GM21447 (cell line): ENCODE measurements around the gene GZMA.

Experiments used
- ATAC-seq: cut with Tn5 transposase; IDR thresholded peaks from one replicate; pipeline ENCODE4 v1.9.1; 2021; ENCODE audit not compliant: unreplicated experiment

The GZMA gene

DNA sequence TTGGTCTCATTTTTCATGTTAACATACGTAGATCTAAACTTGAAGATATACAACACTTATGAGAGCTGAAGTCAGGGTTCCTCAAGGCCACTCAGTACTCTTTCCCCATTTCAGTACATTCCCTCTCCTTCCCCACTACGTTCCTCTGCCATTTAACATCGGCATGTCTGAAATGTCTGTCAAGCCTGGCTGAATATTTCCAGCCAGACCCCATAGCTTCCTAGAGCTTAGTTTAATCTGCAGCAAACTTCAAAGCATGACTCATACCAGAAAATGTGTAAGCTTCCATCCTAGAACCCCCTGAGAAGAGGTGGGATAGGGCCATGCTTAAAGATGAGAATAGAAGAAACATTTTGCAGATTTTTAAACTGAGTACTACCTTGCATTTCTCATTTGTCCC, 6.2 kb downstream of the GZMA start:
- no peak for ATAC-seq

DNA sequence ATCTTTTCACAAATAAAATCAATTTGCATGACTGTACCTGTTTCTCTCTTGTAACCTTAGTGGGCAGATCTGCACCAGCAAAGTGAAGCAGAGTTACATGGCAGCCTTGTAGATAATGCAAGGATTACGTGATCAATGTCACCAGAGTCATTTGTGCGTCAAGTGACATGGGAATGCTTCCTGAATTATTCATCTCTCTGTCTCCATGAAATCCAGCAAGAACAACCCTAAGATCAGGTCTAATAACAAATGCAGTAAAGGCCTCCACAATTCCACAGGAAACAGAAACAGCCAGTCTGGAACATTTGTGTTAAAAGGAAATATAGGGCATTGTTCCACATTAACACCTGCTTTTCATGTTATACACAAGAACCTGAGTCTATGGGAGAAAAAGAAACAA, 7.8 kb downstream of the GZMA start:
- ATAC-seq: no peak

DNA sequence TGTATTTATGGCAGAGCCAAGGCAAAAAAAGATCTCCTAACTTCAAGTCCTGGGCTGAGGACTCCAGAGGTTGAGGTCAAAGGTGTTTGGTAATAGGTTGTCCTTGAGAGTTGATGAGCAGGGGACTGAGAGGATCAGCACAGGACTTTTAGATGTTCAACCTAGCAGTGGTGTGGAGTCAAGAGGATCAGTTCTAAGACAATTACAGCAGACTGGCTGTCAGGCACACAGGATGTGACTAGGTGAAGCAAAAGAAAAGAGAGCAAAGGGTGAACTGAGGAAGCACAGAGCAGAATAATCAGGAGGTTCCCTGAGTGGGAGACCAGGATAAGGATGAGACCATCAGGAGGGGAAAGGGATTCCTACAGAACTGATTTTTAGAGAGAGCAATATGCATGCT, 10.9 kb downstream of the GZMA start:
- no peak for ATAC-seq

- no peak for ATAC-seq
These were observed 11.6 kb downstream of the GZMA start for GRCh38 chr5:55114061-55114460.

- no peak for ATAC-seq
These were observed 20.9 kb downstream of the GZMA start for GRCh38 chr5:55123365-55123764.

DNA sequence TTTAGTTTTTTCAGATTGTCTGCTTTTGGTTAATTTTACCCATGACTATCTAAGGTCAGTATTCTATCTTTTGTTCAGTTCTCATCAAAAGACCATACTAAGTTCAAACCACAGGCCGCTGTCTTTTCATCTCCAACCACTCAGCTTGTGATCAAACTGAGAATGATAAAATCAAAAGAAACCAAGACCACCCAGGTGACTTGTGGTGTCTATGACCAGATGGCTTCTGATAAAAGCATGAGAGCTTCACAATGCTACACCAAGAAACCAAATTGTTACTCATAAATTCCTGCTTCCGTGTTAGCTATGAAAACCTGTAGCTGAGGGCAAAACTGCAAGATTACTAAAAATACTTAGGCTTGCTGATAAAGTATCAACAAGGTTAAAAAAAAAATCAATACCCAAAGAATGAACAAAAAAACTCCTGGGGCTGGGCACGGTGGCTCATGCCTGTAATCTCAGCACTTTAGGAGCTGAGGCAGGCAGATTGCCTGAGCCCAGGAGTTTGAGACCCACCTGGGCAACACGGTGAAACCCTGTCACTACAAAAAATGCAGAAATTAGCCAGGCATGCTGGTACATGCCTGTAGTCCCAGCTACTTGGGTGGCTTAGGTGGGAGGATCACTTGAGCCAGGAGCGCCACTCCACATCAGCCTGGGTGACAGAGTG, 31.7 kb downstream of the GZMA start:
- ATAC-seq: no peak

- no peak for ATAC-seq
These were observed 34.1 kb downstream of the GZMA start for GRCh38 chr5:55136521-55136920.

DNA sequence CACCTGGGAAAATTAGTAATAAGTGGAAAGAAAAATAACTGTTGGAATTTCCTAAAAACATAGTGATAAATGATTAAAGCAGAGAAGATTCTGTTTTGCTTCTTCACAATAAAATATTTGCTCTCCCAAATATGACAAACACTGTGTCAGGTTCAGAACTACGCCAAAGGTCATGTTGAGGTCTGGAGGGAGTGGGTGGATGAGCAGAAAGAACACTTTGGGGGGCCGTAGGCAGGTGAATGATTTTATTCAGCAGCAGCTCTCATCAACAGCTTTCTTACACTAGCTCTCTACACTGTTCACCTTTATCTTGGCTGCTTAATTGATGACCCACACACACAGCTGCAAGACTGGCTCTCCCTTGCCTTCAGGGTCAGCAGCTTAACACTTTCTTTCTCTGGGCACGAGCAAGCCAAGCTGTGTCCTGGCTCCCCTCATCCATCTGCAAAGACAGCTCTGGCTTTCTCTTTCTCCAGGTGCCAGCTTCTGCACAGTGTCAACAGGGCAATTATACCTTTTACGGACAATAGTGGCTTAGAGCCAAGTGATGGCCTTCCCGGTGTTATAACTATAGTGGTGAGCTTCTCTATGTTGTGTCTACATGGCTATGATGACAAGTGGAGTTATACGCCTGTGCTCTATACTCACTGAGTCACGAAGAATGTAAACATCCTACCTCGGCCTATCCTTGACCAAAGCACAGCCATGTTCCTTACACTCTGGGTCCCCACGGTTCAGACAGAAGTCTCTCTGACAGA, 38.6 kb downstream of the GZMA start:
- ATAC-seq: no peak

DNA sequence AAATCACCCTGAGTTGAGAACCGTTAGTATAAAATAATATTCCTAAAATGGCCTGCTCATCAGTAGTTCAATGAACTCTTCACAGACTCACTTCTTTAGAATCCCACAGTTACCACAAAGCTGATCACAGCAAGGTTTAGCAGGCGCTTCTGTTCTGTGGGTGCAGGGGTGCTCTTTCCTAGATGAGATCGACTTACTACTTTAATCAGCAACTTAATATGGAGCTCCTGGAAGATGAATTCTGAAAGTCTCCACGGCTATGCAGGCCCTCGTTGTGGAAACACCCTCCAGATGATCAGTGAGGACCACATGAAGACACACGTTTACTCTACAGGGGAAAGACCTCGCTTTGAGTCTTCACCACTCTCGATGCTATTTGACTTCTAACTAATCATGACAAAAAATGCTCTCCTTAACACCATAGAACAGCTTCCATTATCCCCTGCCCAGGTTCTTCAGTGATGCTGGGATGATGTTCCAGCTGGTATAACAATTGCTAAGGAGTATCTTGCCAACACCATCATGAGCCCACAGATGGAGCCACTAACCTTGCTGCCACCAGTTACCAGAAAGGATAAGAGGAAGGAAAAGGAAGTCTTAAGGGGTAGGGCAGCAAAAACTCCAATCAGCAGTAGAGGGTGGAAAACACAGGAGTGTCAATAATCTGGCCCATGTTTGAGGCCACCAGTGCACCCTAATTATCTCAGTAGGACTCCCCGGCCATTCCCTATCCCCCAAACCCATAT, 39.7 kb downstream of the GZMA start:
- ATAC-seq: no peak

DNA sequence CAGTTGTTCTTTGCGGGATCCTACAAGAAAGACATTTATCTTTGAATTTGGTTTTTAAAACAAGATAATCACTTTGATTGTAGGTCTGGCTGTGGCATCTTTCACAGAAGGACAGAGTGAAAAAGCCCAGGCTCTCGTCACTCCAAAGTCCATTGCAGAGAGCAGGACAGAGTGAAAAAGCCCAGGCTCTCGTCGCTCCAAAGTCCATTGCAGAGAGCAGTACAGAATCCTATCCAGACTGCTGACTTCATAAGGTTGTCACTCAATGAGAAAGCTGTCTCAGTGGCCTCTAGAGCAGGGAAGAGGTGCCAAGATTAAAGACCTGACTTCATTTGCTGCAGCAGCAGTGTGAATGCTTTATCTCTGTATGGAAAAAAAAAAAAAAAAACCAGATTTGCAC, 41.2 kb downstream of the GZMA start:
- ATAC-seq: no peak

DNA sequence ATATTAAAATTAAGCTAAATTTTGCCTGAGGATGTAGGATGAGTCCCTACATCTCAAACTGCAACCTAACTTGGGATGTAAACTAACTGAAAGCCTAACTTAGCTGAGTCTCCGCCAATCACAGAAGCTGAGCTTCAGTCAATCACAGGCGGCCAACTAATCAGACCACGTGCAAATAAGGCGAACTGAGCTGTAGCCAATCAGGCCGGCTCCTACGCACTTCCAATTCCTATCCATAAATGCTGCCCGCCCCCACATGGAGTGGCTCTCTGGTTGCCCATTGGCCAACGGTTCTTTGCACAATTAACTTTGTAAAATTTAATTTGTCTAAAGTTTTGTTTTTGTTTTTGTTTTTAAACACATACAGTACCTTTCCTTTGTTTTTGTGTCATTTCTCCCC, 43.6 kb downstream of the GZMA start:
- no peak for ATAC-seq

- ATAC-seq: no peak
These were observed 44.2 kb downstream of the GZMA start for GRCh38 chr5:55146543-55147151.

- no peak for ATAC-seq
These were observed 46.9 kb downstream of the GZMA start for GRCh38 chr5:55149308-55149795.

DNA sequence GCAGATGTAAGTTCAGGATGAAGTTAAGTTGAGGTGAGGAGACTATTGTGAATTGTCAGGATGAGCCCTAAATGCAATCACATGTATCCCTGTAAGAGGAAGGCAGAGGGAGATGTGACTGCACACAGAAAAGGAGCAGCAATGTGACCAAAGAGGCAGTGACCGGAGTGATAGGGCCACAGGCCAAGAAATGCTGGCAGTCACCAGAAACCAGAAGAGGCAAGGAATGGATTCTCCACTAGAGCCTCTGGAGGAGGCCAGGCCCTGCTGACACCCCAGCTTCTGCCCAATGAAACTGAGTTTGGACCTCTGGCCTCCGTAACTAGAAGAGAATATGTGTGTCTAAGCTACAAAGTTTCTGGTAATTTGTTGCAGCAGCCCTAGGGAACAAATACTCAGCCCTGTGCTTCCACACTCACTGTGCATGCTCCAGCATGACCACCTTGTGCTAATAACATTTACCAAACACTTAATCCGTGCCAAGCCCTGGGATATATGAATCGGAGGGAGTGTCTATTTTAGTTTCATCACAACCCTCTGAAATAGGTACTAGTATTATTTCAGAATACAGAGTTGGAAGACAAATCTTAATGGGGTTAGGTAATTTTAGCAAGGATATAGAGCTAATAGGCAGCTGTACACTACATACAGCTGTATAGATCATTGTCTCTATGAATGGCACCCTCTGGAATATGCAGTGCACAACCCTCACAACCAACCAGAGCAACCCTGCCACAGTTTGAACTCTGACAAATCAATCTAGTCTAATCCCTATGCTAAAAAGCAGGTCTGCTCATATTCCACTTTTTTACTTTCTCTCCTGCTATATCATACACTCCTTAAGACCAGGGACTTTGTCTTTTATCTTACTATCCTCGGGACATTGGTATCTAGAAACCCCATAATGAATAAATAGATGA, 49.7 kb downstream of the GZMA start:
- ATAC-seq: no peak

GRCh38 chr5:55154873-55155272, 52.4 kb downstream of the GZMA start:
- ATAC-seq: no peak
